Endometrium (tissue), 2 donors: Measurements from ENCODE around the gene FAM53B.
A peak's percentile ranks its signal among the peaks of the same experiment; 100 is the strongest.

ENCODE experiments used
- FAIRE-seq: peaks from 2 replicates; lab custom pipeline; 2012; peaks lifted over from hg19 to GRCh38; lab: Jason Lieb, UNC
- donor health status: control.
- donor health status: control.

Gene FAM53B

DNA sequence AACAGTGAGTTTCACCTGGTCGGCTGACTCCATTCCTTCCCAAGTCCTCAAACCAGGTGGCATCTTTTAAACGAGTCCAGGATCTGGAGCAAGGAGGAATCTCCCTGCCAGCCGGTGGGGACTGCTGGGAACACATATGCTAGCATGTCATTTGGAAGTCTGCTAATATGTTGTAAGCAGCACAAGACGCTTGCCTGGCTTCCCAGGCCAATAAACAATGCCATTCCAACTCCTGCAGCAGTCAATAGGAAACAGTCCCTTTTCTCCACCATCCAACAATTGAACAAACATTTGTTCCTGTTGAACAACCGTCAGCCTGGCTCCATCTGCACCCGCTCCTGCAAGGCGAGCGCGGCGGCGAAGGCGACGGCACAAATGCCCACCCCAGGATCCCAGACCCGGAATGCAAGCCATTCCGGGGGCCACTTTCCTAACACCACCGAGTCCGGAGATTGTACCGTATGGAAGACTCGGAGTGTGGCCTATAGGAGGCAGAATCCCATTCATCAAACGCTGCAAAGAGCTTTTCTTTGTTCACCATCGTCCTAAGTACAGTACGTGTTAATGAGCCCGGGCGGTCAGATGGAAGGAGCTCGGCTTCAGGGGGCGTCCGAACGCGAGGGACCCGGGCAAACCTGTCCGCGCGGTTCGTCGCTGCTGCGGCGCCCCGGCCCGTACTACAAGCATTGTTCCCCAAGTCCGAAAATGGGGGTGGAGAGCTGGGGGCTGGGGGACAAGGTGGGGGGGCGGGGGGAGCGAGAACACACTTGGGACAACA is 1.6 kb downstream of the FAM53B start:
- FAIRE-seq: no peak

DNA sequence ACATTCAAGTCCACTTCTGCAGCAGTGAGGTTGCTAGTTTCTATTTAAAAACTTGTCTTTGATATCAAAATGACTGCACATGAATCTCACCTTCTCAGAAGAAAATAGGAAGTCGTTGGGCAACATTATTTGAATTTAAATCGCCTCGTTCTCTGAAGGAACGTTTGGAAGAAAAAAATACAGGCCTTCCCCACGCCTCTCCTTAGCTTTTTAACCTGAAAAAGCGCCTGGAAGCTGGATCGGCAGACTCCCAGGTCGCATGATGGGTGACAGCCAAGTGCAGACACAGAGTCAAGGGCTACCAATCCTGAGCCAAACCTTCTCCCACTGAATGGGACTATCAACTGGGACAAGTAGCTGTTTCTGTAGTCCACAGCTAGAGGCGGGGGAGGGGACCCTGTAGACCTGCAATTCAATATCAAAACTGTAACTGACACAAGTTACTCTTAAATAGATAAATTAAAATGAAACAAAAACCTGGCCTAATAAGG is 2.2 kb downstream of the FAM53B start:
- no peak for FAIRE-seq

DNA sequence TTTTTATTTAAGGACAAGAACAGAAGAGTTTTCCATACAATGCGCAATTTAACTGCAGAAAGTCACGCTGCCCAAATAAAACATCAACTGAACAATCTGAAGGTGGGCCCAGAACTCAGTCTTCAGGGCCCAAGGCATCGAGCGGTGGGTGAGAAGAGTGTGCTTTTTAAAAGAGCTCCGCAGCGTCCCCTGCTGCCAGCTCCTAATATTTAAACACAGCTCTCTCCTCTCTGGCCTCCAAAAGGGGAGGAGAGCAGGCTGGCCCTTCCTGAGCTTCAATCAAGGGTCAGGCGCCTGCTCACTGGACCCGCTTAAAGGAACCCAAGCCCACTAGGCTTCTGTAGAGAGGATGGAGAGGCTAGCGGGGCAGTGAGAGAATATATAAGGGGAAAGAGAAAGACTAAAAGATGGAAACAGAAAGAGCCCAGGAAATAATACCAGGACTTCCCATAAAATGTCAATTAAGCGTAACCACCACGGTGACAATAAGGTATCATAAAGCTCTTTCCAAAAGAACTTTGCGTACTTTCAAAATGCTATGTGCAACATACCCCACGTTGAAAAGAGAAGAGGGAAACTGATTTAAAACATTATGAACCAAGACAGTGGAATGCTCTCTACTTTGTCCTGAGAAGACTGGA is 2.8 kb downstream of the FAM53B start:
- peak; percentile 83 for FAIRE-seq

DNA sequence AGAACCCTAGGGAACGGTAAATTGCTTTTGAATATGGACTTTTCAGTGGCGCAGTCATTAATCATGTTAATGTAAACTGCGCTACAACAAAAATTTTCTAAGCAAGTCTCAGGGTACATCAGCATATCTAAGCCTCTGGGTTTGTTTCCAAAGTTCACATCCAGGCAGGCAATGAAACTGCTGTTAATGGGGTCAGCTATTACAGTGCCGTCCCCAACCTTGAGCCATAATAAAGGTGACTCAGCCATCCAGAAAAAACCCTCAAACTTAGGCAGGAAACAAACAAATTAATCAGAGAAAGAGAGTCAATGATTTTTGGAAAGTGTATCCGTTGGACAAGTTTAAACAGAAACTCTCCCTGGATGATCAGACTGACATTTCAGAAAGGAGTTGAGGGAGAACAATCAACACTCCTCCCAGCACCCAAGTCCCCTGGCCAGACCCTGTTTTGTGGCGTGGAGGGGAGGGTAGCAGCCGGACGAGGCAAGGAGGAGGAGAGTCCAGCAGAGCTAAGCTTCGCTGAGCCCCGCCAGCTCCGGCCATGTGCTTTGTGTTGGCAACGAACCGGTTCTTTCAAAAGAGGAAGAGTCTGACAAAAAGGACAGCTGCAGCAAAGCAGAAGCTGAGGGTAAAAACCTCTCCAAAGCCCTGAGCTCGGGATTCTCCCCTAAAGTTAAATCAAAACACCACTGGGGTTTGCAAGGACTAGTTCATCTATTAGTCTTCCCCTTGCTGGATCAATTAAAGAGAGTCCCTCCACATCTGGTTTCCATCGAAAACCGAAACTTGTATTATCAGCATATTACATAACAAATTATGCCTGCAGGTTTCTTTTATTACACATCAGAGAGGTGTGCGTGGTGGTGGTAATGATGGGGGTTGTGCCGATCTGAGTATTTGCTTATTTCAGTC is 3.6 kb downstream of the FAM53B start:
- peak; percentile 64 for FAIRE-seq

DNA sequence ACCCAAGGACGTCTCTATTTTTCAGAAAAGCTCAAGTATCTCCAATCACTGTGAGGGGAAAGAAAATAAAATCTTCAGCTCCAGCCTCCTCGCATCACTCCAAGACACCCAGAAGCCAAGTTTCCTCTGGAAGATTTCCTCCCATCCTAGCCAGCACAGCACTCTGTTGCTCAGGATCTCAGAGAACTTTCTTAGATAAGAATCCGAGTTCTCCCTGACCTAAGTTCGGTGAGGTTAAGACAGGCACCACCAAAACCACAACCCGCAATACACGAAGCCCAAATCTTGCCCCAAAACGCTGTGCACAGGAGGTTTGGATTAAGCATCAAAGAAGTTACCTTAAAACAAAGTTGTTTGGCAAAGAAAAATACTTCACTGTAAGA is 4.2 kb downstream of the FAM53B start:
- no peak for FAIRE-seq

DNA sequence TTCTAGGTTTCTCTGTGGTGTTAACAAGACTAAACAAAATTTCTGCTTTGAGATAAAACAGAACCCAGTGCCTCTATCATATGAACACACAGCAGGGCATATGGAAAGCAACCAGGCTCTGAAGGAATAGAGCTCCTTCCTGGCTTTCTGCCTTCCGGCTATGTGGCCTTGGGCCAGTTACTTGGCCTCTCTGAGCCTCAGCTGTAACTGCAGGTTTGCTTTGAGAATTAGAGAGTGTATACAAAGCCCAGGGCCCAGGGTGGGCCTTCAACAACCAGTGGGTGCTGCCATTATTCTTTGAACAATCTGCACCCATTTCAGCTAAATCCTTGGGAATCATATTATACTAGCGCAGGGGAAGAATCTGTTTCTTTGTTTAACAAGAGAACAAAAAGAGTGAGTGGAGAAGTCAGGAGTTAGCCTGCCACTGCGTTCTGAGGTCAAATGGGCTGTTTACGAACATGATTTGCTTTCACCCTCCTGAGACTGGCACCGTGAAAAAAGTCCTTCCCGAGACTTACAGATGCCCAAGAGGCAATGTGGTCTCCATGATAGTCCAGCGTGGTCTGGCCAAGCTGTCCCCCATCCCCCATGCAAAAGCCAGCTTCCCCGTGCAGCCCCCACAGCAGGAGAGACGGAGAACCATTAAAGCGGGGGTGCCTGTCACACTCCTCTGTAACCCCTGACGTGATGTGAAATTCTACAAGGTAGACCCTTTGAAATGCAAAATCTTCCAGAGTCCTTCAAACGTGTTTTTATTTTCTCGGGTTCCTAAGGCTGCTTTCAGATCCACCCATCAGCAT is 4.9 kb downstream of the FAM53B start:
- no peak for FAIRE-seq

DNA sequence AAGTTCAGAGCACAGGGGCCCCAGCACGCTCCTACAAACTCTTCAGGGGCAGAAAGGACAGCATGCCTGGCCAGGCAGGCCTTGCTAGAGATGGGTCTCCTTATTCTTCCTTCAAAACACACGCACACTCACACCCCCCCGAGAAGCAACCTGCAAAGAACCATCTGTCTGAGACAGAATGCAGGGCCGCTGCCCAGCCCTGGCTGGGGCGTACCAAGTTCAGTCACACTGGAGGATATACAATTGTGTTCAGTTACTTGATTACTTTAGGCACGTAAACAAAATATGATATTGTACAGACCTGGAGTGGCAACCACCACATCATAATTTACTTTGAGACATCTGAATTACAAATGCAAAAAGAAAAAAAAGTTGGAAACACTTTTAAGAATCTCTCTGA is 5.7 kb downstream of the FAM53B start:
- FAIRE-seq: no peak

DNA sequence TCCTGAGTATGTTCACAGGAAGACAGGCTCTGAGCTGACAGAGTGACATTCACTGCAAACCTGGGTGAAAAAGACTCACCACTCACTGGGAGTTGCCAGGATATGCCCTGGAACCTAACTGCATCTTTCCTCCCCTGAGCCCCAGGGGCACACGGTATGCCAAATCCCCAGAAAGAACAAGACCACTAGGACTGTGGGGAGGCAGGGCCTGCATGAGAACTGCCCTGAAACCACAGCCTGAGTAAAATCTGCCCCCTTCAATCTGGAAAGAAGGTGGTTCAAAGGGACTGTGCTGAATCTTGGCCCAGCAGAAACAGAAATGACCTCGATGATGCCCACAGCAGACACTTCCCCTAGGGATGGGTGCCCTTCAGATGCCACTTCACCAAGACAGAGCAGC is 6.5 kb downstream of the FAM53B start:
- no peak for FAIRE-seq

DNA sequence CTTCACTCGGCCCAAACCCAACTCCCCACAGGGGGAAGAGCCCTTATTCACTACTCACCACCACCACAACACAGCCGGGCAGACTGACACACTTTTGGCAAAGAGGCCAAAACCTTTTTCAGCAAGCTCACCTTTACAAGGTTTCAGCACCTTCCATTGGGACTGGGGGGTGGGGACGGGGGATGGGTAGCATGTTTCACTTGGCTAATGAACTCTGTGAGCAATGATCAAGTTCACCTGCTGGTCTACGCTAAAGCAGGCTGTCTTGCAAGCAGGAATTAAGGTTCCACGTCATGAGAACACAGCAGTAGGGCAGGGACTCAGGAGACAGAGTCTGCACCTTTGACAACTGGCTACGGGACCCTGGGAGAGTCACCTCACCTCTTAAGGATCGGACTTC is 7.0 kb downstream of the FAM53B start:
- no peak for FAIRE-seq

DNA sequence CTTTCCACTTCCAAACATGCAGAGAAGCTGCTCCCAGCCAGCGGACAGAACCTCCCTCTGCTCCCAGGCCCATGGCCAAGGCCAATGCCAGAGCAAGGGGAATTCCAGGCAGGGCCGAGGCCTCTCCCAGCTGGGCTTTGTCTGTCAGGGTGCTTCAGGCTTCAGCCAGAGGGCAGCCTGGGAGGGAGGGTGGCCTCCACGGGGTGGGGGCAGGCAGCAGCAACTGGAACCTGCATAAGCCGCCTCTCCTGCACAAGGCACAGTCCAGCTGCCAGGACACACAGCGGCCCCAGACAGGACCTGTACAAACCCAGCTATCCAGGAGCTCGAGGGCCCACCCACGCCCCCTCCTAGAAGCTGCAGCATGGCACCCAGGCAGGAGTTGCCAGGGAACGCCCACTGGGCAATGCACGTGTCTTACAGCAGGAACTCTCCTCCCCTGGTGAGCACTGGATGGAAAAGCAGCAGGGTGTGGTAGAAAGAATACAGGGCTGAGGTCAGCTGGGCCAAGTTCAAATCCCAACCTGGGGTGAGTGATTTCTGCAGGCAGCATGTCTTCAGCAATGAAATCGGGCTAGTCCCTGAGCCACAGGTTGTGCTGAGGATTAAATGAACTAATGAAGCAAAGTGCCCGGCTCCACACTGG is 7.6 kb downstream of the FAM53B start:
- no peak for FAIRE-seq

DNA sequence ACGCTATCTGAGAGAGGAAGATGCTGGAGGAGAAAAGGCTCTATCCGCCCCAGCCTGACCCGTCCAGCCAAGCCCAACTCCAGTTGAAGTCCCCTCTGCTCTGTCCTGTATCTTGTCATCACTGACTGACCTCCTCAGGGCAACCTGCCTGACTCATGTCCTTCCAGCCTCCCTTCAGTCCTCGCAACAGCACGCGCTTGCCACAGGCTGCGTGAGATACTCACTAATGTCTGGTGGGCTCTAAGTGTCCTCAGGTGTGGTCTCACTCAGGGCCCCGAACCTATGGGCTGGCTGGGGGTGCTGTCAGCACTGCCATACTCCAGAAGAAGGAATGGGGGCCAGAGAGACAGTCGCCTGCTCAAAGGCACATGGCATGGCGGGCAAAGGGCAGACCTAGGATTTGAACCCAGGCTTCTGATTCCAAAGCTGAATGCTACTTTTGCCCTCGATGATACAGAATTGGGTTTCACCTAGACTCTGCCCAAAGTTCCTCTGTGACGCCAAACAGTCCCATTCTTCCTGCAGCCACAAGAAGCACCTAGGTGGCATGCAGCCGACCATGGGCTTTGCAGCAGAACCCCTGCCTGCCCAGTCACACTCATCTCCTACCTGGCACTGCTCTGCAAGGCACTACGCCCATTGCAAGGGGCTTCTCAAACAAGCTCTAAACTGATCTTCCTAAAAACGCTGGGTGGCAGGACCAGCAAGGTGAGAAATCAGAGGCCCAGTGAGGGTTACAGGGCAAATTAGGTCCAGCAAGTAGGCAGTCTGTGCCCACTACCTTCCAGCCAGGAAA is 8.5 kb downstream of the FAM53B start:
- no peak for FAIRE-seq

DNA sequence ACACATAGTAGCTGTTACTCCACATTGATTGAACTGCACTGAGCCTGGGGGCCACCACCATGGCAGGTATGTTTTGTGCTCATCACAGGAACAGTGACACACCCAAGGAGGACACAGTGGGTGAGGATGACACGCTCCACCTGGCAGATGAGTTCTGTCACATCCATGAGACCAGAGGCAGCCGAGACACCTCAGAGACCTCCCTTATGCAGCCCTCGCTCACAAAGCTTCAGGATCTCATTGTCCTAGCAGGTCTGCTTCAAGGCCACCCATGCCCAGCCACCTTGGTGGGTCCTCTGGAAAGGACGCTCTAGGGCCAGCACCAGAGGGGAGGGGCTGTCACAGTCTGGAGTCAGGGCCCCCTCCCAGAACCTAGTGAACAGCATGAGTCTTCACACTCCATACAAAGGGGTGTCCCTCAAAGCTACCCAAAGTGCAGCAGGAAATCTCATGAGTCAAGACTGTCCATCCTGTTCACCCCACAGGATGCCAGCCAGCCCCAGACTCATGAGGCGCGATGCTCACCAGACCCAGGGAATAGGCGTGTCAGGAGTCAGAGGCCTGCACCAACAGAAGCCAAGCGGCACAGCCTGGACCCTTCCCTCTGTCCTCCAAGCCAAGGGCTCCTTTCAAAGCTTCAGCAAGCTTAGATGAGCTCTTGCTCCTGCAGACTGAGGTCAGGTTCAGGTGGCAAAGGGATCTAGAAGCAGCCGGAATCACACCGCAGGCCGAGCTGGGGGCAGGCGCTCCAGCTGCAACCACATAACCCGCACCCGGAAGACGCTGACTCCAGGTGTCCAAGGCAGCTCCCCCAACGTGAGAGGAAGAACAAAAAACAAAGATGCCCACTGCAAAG is 9.6 kb downstream of the FAM53B start:
- no peak for FAIRE-seq

DNA sequence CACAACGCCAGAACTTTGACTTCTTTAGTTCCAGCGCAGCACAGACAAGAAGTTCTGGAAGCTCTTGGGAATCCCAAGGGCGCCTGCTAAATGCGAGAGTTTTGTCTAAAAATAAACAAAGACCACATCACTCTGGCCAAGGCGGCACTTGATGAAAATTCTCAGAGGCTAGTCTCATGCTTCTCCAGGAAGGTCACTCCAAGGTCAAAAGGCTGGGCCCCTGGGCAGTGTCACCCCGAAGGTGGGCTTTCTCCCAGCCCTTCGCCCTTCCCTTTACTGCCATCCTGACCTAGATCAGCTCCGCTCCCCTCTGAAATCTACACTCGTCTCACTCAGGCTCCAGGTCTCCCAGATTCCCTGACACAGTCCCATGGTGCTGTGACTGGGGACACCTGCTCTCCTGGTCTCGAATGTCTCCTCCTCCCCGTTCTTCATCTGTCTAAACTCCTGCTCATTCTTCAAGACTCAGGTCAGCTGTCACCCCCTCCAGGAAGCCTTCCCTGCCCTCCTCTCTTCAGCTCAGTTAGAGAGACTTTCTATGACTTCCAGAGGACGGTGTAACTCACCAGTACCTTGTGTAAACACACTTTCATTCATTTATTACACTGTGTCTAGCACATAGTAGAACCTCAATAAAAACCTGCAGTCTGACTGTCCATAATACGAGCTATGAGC is 10.5 kb downstream of the FAM53B start:
- FAIRE-seq: no peak

DNA sequence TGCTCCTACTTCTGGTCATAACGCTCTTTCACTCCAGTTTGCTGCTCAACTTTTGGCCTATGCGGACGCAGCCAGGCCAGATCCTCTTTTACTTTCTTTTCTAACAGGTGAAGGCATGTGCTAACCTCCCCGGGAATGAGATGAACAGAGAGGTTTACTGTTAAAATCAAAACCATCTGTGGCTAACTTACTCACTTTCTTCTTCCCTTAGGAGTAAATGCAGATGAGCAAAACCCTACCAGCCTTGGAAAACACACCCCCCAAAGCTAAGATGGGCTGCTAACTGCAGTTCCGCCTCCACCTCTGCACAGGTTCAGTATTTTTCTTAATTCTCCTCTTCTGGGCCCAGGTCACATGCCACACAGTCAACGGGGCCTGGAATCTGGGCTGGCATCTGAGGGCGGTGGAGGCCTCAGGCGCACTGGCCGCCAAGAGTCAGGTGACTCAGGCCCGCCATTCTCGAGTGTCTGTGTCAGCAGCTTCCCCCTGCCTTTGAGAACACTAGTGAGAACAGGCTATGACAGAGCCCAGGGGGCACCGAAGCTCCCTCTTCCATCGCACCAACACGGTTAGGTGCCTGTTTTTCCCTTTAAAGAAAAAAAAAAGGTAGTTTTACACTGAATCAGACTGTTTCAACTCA is 11.1 kb downstream of the FAM53B start:
- FAIRE-seq: no peak

DNA sequence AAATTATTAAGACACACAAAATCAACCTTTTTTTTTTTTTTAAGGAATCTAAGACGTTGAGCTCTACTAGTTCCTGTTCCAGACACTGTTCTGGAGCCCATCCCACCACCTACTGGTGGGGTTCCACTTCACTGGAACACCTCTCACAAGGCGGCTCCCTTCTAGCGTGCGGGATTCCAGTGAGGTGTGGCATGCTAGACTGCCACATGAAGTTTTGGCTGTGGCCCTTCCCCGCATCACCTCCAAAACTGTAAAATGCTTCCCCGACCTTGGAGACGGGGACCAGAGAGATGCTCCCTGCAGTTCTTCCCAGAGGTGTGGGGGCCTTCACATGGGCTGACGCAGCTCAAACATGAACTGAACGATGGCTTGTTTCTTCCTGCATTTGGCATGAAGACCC is 12.6 kb downstream of the FAM53B start:
- no peak for FAIRE-seq

DNA sequence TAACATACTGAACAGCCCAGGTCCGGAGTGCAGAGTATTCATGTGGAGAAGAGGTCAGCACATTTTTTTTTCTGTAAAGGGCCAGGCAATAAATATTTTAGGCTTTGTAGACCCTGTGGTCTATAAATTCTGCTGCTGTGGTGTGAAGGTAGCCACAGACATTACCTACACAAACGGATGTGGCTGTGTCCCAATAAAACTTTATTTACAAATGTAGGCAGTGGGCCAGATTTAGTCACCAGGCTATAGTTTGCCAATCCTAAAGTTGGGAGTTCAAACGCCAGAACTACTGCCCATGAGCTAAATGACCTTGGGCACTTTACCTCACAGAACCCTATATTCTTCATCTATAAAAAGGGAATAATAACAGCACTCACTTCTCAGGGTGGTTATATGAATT is 13.4 kb downstream of the FAM53B start:
- no peak for FAIRE-seq

DNA sequence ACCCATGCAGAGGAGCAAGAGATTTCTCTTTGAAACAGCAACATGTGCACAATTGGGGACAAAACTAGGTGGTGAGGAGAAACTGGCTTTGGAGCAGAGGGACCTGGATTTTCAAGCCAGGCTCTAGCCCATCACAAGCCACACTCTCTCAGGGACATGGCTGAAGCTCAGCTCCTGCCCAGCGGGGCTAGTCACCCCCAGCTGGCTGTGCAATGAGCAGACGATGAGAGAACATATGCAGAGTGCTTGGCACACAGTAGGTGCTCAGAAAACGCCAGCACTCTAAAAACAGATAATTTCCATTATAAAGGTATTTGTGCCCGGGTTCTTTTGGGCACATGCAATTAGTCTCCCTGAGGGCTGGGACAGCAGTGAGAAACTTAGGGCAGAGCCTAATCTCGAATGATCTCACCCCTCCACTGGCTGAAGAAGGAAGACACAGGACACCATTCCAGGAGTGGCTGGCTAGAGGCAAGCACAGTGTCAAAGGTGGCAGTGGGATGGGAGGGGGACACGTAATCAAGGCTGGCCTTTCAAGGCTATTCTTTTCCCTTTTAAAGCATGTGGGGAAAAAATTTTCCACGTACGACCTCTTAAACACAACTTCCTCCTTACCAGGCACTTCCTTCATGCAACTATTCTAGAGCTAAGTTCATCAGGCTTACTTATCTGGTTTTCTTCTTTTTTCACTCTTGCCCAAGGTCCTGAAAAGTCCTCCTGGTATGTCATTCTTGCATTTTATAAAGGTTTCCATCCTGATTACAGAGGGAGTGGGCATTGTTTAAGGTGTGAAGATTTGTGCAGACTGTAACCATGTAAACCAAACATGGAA is 15.1 kb downstream of the FAM53B start:
- FAIRE-seq: no peak
